GM18505 (cell line): ENCODE measurements around the gene C19orf38.

Experiments used
- ATAC-seq: cut with Tn5 transposase; IDR thresholded peaks from one replicate; pipeline ENCODE4 v1.9.1; 2021; ENCODE audit not compliant: unreplicated experiment
- POLR2A ChIP-seq: IDR thresholded peaks from 4 replicates; pipeline ENCODE4 v1.6.1; 2011; ENCODE audit warnings: borderline replicate concordance; ENCODE audit not compliant: insufficient read depth, insufficient read length; ENCODE audit errors: extremely low read depth

Gene C19orf38

DNA sequence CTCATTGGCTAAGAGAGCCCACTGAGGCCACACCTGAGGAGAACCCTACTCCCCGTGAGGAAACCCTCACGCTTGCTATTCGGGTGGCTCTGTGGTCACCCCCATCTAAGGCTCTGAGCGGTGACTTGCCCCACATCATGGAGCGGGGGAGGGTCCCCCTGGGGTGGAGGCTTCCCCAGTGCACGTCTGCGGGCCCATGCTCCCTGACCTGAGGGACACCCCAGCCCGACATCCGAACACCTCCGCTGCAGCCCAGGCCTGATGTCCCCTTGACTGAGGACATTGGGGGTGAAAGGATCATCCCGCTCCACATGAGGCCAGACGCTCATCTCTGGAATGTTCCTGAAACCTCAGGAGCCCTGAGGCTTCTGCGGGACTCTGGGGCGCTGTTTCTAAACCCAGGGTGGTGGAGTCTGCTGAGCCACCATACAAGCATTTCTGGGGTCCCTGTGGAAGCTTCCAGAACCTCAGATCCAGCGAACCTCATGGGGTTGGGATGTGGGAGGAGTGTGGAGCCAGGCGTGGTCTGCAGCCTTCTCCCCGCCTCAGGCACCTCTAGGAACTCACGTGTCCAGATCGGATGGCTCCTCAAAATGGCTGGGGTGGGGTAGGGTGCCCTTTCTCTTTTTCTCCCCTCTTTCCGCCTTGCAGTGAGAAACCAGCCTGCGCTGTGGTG is 32.1 kb upstream of the C19orf38 start:
- TF ChIP-seq POLR2A: no peak
- no peak for ATAC-seq

- no peak for TF ChIP-seq POLR2A
- ATAC-seq: no peak
Observed at GRCh38 chr19:10816691-10817090, 31.5 kb upstream of the C19orf38 start.

DNA sequence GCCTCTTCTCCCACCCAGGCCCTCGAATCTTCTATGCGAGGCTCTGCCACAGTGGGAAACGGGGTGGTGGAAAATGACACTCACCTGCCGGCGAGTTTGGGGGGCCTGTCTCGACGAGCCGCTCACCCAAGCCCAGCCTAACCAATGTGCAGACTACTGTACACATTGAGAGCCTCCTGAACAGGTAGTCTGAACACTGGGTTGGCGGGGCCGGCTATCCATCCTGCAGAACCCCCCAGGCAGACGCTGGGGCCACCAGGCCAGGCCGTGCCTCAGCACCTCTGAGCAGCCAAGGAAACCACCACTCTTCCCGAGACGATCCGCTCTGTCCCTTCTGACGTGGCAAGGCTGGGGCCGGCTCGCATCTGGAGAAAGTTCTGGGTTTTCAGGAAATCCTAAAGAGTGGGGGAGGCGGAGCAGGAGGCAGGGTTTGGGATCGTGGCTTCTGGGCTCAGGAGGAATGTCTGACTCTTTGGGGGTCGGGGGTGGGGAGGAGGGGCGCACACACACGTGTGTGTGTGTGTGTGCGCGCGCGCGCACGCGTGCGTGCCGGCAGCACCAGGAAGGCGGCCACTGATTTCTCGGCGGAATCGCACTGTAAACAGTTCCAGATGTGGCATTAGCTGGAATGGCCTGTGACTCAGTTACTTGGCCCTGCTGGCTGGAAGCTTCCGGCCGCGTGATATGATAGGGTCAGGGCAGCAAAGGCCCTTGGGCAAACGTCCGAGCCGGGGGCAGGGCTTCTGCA is 30.8 kb upstream of the C19orf38 start:
- no peak for TF ChIP-seq POLR2A

GRCh38 chr19:10818301-10819123 is 29.7 kb upstream of the C19orf38 start:
- ATAC-seq: no peak
- no peak for TF ChIP-seq POLR2A

More for the DNA sequence above, 30.8 kb upstream of the C19orf38 start:
- ATAC-seq: no peak

DNA sequence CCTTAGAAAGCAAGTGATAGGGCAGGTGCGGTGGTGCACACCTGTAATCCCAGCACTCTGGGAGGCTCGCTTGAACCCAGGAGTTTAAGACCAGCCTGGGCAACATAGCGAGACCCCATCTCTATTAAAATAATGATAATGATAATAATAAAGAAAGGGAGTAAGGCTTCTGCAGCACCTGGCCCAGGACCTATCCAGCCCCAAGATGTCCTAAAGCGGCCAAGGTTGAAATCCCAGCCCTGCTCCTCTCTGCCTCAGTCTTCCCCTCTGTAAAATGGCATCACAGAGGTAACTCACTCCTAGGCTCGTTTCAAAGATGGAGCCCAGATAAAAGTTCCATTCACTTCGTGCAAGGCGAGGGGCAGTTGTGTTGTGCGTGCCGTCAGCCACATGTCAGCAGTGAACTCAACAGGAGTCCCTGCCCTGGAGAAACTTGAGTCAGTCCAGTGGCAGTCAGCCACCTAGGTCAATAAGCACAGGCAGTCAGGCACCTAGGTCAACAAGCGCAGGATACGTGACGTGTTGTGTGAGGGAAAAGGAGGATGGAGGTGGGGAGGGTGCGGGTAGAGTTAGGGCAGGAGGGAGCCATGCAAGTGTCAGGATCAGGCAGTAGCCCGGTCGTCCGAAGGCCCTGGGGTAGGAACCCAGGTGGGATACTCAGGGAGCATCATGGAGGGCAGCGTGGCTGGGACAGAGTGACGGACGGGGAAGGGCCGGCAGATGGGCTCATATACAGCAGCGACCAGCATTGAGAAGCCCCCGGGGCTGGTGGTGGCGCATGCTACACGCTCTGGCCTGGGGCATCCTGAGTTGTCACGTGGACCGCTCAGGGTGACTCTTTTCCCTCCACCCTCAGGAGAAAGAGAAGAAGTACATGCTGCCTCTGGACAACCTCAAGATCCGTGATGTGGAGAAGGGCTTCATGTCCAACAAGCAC is 28.8 kb upstream of the C19orf38 start:
- no peak for TF ChIP-seq POLR2A
- ATAC-seq: no peak

- no peak for ATAC-seq
- TF ChIP-seq POLR2A: no peak
Observed at GRCh38 chr19:10820173-10820572, 28.0 kb upstream of the C19orf38 start.

GRCh38 chr19:10823690-10824089 is 24.5 kb upstream of the C19orf38 start:
- no peak for TF ChIP-seq POLR2A
- no peak for ATAC-seq

- no peak for TF ChIP-seq POLR2A
- ATAC-seq: no peak
Observed at GRCh38 chr19:10826231-10826630, 22.0 kb upstream of the C19orf38 start.

- TF ChIP-seq POLR2A: no peak
- no peak for ATAC-seq
Observed at GRCh38 chr19:10826846-10827245, 21.4 kb upstream of the C19orf38 start.

DNA sequence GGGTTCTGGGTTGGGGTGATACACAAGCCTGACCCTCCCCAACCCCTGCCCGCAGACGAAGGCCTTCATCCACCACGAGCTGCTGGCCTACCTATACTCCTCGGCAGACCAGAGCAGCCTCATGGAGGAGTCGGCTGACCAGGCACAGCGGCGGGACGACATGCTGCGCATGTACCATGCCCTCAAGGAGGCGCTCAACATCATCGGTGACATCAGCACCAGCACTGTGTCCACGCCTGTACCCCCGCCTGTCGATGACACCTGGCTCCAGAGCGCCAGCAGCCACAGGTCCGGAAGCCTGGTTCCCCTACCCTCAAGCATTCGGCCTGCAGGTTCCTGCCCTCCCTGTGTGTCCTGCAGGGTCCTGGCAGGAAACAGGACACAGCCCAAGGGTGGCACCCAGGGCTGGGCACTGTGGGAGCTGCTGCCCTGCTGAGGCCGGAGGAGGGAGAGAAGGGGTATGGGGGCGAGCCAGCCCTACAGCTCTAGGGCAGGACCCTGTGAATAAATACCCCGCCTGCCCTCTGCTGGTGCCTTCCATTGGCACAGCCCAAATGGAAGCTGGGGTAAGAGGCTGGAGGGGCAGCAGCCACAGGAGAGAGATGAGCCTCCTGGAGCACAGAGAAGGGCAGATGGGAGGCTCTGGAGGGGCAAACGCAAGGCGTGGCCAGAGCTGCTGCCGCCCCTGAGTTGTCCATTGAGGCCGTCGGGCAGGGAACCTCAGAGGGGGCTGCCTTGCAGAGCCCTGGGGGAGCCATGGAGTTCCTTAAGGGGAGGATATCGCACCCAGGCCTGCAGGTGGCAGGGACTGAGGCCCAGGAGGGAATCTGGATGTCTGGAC is 19.0 kb upstream of the C19orf38 start:
- TF ChIP-seq POLR2A: no peak
- ATAC-seq: no peak

DNA sequence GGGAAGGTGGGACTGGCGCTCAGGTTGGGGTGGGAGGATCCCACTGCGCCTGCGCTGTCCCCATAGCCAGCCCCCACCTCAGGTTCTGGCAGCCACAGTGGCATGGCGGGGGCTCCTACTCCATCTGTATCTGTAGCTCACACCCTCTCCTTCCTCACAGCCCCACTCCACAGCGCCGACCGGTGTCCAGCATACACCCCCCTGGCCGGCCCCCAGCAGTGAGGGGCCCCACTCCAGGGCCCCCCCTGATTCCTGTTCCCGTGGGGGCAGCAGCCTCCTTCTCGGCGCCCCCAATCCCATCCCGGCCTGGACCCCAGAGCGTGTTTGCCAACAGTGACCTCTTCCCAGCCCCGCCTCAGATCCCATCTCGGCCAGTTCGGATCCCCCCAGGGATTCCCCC is 18.2 kb upstream of the C19orf38 start:
- ATAC-seq: no peak
- TF ChIP-seq POLR2A: no peak

DNA sequence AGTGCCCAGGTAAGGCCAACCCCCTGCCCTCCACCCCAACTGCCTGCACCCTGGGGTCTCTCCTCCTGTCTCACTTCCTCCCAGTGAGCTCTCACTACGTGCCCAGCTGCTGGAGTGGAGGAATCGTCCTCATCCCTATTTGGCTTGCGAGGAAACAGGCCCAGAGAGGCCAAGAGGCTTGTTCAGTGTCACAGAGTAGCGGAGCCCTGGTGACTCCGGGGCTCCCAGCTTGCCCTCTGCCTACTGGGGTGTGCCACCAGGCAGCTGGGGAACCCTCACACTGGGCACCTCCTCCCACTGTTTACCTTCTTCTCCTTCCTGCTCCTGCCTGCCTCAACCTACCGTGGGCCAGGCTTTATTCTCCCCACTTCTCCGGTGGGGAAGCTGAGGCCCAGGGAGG is 17.8 kb upstream of the C19orf38 start:
- no peak for TF ChIP-seq POLR2A
- no peak for ATAC-seq
